ENCODE data around the gene ACTN1.

DNA sequence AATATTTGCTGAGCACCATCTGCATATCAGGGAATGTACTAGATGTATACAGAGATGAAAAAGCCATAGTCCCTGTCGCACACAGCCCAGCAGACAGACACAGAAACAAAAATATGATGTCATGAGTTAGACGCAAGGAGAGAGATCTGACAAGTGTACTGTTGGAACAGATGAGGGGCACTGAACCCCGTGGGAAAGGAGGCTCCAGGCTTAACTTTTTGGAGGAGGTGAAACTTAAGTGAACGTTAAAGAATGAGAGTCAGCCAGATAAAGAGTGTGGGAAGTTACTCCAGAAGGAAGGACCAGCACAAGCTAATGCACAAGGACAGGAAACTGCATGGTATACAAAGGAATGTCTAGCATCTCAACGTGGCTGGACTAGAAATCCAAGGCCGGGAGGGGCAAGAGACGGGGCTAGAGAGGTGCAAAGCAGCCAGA is 2.5 kb upstream of the ACTN1 start:
- TF ChIP-seq EZH2 (IDR thresholded peaks at IDR 0.05; ENCODE audit: borderline replicate concordance, low read depth, low read length, poor library complexity, severe bottlenecking) (no peak), CTCF (conservative IDR thresholded peaks at IDR 0.05; ENCODE audit: low read depth, low read length) (no peak)
